Chondrocyte (in vitro differentiated cells): ENCODE measurements around the gene ETV1. TPM values are rescaled to one million over a fixed set of nuclear protein-coding genes. Genes with fewer than 3 reads are reported as not detected.

ENCODE experiments used
- DNase-seq: peaks from one replicate; pipeline ENCODE4 v3.0.0; 2021; ENCODE audit warnings: mixed read lengths, low spot score
- H3K27ac Mint-ChIP-seq: one replicate; pipeline ENCODE4 v1.8.0; 2021; ENCODE audit warnings: mild to moderate bottlenecking, moderate library complexity, mixed read lengths; ENCODE audit not compliant: unreplicated experiment
- H3K27me3 Mint-ChIP-seq: 2 replicates; pipeline ENCODE4 v1.8.0; 2021; ENCODE audit warnings: low read depth, mixed read lengths
- H3K36me3 Mint-ChIP-seq: 2 replicates; pipeline ENCODE4 v1.8.0; 2021; ENCODE audit warnings: low read depth, mixed read lengths
- H3K4me1 Mint-ChIP-seq: 2 replicates; pipeline ENCODE4 v1.8.0; 2021; ENCODE audit warnings: low read depth, mild to moderate bottlenecking, mixed read lengths
- H3K4me3 Mint-ChIP-seq: one replicate; pipeline ENCODE4 v1.8.0; 2021; ENCODE audit warnings: mild to moderate bottlenecking, moderate library complexity, mixed read lengths; ENCODE audit not compliant: unreplicated experiment
- H3K9me3 Mint-ChIP-seq: 2 replicates; pipeline ENCODE4 v1.8.0; 2021; ENCODE audit warnings: low read depth, mixed read lengths
- total RNA-seq: library from RNA; stranded (reverse); gene quantifications from 3 replicates; pipeline ENCODE4 v1.2.1, GENCODE V29; 2021
- TF ChIP-seq, protein P1 (sequence below): fragments of 200-600 bp; sonication (generic); IDR thresholded peaks from 2 replicates; pipeline ENCODE4 v1.5.0; 2021; ENCODE audit warnings: antibody characterized with exemption, mild to moderate bottlenecking, moderate library complexity

Gene ETV1
- total RNA-seq, 1 donor from 2014 or later: 2.7 TPM

DNA sequence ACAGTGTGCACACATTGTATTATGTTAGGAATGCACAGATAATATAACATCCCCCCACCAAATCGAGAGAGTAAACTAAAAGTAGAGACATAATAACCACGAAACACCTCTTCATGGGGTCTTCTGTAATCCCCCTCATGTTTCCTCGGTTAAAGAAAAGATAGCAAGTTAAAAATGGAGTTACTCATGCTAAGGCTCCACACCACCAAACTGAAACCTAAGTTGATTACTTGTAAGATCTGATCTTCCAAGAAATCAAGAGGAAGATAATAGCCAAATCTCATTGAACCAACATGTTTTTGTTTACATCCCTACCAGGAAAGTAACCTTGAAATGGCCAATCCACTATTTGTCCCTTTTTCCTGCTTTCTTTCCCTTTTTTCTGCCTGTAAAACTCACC is 11.7 kb upstream of the ETV1 start:
- Mint-ChIP-seq H3K4me1 (no peaks in the 10 kb centered on the region), H3K9me3 (no peaks in the 10 kb centered on the region), H3K27ac (no peak overlapping the region), H3K27me3 (no peaks in the 10 kb centered on the region), H3K36me3 (no peaks in the 10 kb centered on the region), H3K4me3 (no peak overlapping the region)
- no peak for DNase-seq
- TF ChIP-seq, protein P1, sequence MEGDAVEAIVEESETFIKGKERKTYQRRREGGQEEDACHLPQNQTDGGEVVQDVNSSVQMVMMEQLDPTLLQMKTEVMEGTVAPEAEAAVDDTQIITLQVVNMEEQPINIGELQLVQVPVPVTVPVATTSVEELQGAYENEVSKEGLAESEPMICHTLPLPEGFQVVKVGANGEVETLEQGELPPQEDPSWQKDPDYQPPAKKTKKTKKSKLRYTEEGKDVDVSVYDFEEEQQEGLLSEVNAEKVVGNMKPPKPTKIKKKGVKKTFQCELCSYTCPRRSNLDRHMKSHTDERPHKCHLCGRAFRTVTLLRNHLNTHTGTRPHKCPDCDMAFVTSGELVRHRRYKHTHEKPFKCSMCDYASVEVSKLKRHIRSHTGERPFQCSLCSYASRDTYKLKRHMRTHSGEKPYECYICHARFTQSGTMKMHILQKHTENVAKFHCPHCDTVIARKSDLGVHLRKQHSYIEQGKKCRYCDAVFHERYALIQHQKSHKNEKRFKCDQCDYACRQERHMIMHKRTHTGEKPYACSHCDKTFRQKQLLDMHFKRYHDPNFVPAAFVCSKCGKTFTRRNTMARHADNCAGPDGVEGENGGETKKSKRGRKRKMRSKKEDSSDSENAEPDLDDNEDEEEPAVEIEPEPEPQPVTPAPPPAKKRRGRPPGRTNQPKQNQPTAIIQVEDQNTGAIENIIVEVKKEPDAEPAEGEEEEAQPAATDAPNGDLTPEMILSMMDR: no peak

GRCh38 chr7:14000247-14000646 is 10.8 kb upstream of the ETV1 start:
- no peak overlapping the region for H3K27ac Mint-ChIP-seq
- H3K4me1 Mint-ChIP-seq: no peaks in the 10 kb centered on the region
- H3K9me3 Mint-ChIP-seq: no peaks in the 10 kb centered on the region
- no peak for DNase-seq
- H3K36me3 Mint-ChIP-seq: no peaks in the 10 kb centered on the region
- no peak overlapping the region for H3K4me3 Mint-ChIP-seq
- no peaks in the 10 kb centered on the region for H3K27me3 Mint-ChIP-seq
- TF ChIP-seq, protein P1: no peak

DNA sequence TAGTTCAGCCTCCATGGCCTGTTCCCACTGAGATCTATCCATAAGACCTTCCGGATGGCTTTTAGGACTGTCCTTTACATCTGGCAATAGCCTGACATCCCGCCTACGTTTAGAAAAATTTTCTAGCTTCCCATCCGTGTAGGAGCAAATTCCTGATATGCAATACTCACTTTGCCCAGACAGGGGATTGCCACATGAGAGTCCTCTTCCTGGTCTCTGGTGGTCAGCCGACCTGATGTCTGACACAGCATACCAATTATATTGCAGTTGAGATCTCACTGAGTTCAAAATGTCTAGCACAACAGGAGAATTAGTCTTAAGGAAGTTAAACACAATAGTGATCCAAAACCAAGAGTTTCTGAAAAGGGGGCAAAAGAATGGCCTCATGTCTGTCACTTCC is 9.4 kb upstream of the ETV1 start:
- Mint-ChIP-seq H3K9me3 (no peaks in the 10 kb centered on the region), H3K27ac (no peak overlapping the region), H3K36me3 (no peaks in the 10 kb centered on the region), H3K4me1 (no peaks in the 10 kb centered on the region), H3K4me3 (no peak overlapping the region), H3K27me3 (no peaks in the 10 kb centered on the region)
- DNase-seq: no peak
- TF ChIP-seq, protein P1: no peak

- H3K27me3 Mint-ChIP-seq: no peaks in the 10 kb centered on the region
- no peak overlapping the region for H3K27ac Mint-ChIP-seq
- H3K4me3 Mint-ChIP-seq: no peak overlapping the region
- TF ChIP-seq, protein P1: no peak
- no peak for DNase-seq
- no peaks in the 10 kb centered on the region for H3K36me3 Mint-ChIP-seq
- no peaks in the 10 kb centered on the region for H3K4me1 Mint-ChIP-seq
- H3K9me3 Mint-ChIP-seq: no peaks in the 10 kb centered on the region
These were observed 3.1 kb upstream of the ETV1 start for GRCh38 chr7:13992596-13992964.

- H3K27ac Mint-ChIP-seq: no peak overlapping the region
- no peaks in the 10 kb centered on the region for H3K9me3 Mint-ChIP-seq
- DNase-seq: no peak
- no peaks in the 10 kb centered on the region for H3K27me3 Mint-ChIP-seq
- no peaks in the 10 kb centered on the region for H3K4me1 Mint-ChIP-seq
- TF ChIP-seq, protein P1: no peak
- no peaks in the 10 kb centered on the region for H3K36me3 Mint-ChIP-seq
- H3K4me3 Mint-ChIP-seq: no peak overlapping the region
These were observed 2.5 kb upstream of the ETV1 start for GRCh38 chr7:13991791-13992595.
